IMR-90 (cell line): ENCODE measurements around the gene DDHD1. TPM values are rescaled to one million over a fixed set of nuclear protein-coding genes. Genes with fewer than 3 reads are reported as not detected.

ENCODE experiments used
- ATAC-seq: fragments of 200-7000 bp; cut with Tn5 transposase; 2 replicates; pipeline ENCODE4 v1.9.1; 2020; ENCODE audit warnings: low read depth, mild to moderate bottlenecking, moderate library complexity
- BruUV-seq: library from RNA; stranded (reverse); fragments of 400-500 nt; replicated peaks from 2 replicates; lab custom pipeline; 2021; lab: Mats Ljungman, UMichigan
- CTCF ChIA-PET: fragments of 300-600 bp; formaldehyde crosslinking; extraction: SDS; loops from one replicate; lab custom pipeline; 2021; ENCODE audit warnings: antibody characterized with exemption; lab: Yijun Ruan, JAX
- POLR2A ChIA-PET: fragments of 300-600 bp; sonication (Branson Sonifier 250); formaldehyde crosslinking; loops from one replicate; lab custom pipeline; 2022; ENCODE audit warnings: antibody characterized with exemption; ENCODE audit not compliant: unreplicated experiment; lab: Charles Lee
- DNase-seq: peaks from one replicate; pipeline ENCODE4 v3.0.0; 2013
- H2AFZ ChIP-seq: replicated peaks from 2 replicates; pipeline ENCODE3; 2013; ENCODE audit warnings: low read length, mild to moderate bottlenecking; ENCODE audit not compliant: poor library complexity
- H2AK5ac ChIP-seq: 2 replicates; pipeline ENCODE4 v1.6.1; 2013; ENCODE audit warnings: low read depth, low read length, inconsistent platforms
- H2AK9ac ChIP-seq: replicated peaks from 2 replicates; pipeline ENCODE3; 2013; ENCODE audit warnings: mild to moderate bottlenecking, low read depth, low read length, moderate library complexity; ENCODE audit not compliant: poor library complexity
- H2BK120ac ChIP-seq: 2 replicates; pipeline ENCODE4 v1.6.1; 2013; ENCODE audit warnings: low read depth, low read length, inconsistent platforms
- H2BK15ac ChIP-seq: 3 replicates; pipeline ENCODE4 v1.6.1; 2013; ENCODE audit warnings: low read depth, low read length, inconsistent platforms
- H2BK20ac ChIP-seq: 2 replicates; pipeline ENCODE4 v1.6.1; 2013; ENCODE audit warnings: low read depth, mild to moderate bottlenecking, inconsistent platforms, low read length, moderate library complexity
- H2BK5ac ChIP-seq: 2 replicates; pipeline ENCODE4 v1.6.1; 2013; ENCODE audit warnings: mild to moderate bottlenecking, low read depth, low read length, inconsistent platforms; ENCODE audit not compliant: poor library complexity, severe bottlenecking
- H3K14ac ChIP-seq: replicated peaks from 2 replicates; pipeline ENCODE4 v1.6.1; 2013; ENCODE audit warnings: low read depth, low read length, inconsistent platforms
- H3K18ac ChIP-seq: 2 replicates; pipeline ENCODE4 v1.6.1; 2013; ENCODE audit warnings: low read depth, low read length, control low read depth
- H3K23ac ChIP-seq: 2 replicates; pipeline ENCODE4 v1.6.1; 2013; ENCODE audit warnings: low read depth, low read length, inconsistent platforms
- H3K27ac ChIP-seq: 2 replicates; pipeline ENCODE4 v1.5.1; 2013; ENCODE audit warnings: mild to moderate bottlenecking, control low read depth, low read length; ENCODE audit not compliant: insufficient read depth
- H3K27me3 ChIP-seq: 2 replicates; pipeline ENCODE4 v1.6.1; 2013; ENCODE audit warnings: low read length; ENCODE audit not compliant: control insufficient read depth, insufficient read depth
- H3K36me3 ChIP-seq: 2 replicates; pipeline ENCODE4 v1.6.1; 2013; ENCODE audit warnings: low read length, mixed read lengths; ENCODE audit not compliant: control insufficient read depth, insufficient read depth
- H3K4ac ChIP-seq: 2 replicates; pipeline ENCODE4 v1.6.1; 2013; ENCODE audit warnings: low read depth, low read length, inconsistent platforms
- H3K4me1 ChIP-seq: 2 replicates; pipeline ENCODE4 v1.6.1; 2013; ENCODE audit warnings: low read length, mixed read lengths; ENCODE audit not compliant: control insufficient read depth, insufficient read depth
- H3K4me2 ChIP-seq: 2 replicates; pipeline ENCODE4 v1.6.1; 2013; ENCODE audit warnings: low read depth, mild to moderate bottlenecking, control low read depth, low read length, moderate library complexity
- H3K4me3 ChIP-seq: 2 replicates; pipeline ENCODE4 v1.5.1; 2013; ENCODE audit warnings: low read depth, mild to moderate bottlenecking, control low read depth, low read length, moderate library complexity; ENCODE audit not compliant: insufficient read depth
- H3K56ac ChIP-seq: 2 replicates; pipeline ENCODE4 v1.6.1; 2013; ENCODE audit warnings: low read length, inconsistent platforms; ENCODE audit not compliant: insufficient read depth; ENCODE audit errors: extremely low read depth
- H3K79me1 ChIP-seq, 2 experiments: 2 replicates each; pipeline ENCODE4 v1.6.1; 2013; ENCODE audit warnings: low read length in 2 of 2, inconsistent platforms in 1 of 2, low read depth in 1 of 2
- H3K9ac ChIP-seq: 2 replicates; pipeline ENCODE4 v1.6.1; 2013; ENCODE audit warnings: low read depth, low read length, control low read depth
- H3K9me1 ChIP-seq: 2 replicates; pipeline ENCODE4 v1.6.1; 2013; ENCODE audit warnings: low read length, inconsistent platforms; ENCODE audit not compliant: insufficient read depth
- H3K9me3 ChIP-seq: 2 replicates; pipeline ENCODE4 v1.6.1; 2013; ENCODE audit warnings: low read length; ENCODE audit not compliant: control insufficient read depth, insufficient read depth
- H4K20me1 ChIP-seq: 2 replicates; pipeline ENCODE4 v1.6.1; 2013; ENCODE audit warnings: low read length, inconsistent platforms; ENCODE audit not compliant: insufficient read depth
- H4K5ac ChIP-seq: 2 replicates; pipeline ENCODE4 v1.6.1; 2013; ENCODE audit warnings: mild to moderate bottlenecking, low read depth, low read length, control low read depth
- H4K8ac ChIP-seq, 2 experiments: 2 replicates each; pipeline ENCODE4 v1.6.1; 2013; ENCODE audit warnings: low read depth in 2 of 2, low read length in 2 of 2, control low read depth in 1 of 2, inconsistent platforms in 1 of 2
- H4K91ac ChIP-seq: 2 replicates; pipeline ENCODE4 v1.6.1; 2013; ENCODE audit warnings: low read depth, low read length, inconsistent platforms; ENCODE audit not compliant: insufficient read depth
- BHLHE40 ChIP-seq: fragments of 150-350 bp; IDR thresholded peaks from 2 replicates; pipeline ENCODE4 v1.6.1; 2016; ENCODE audit warnings: mild to moderate bottlenecking, low read depth, low read length
- CEBPB ChIP-seq: IDR thresholded peaks from 2 replicates; pipeline ENCODE4 v1.6.1; 2012; ENCODE audit warnings: low read depth, low read length, improper control_type of control experiment
- CHD1 ChIP-seq: IDR thresholded peaks from 2 replicates; pipeline ENCODE4 v1.6.1; 2012; ENCODE audit warnings: low read depth, low read length, improper control_type of control experiment
- CTCF ChIP-seq: conservative IDR thresholded peaks from 2 replicates; pipeline ENCODE4 v1.5.1; 2012; ENCODE audit warnings: mild to moderate bottlenecking, low read depth, low read length, improper control_type of control experiment
- ELK1 ChIP-seq: fragments of 150-350 bp; IDR thresholded peaks from 2 replicates; pipeline ENCODE4 v1.6.1; 2016; ENCODE audit warnings: low read depth, mild to moderate bottlenecking, low read length, moderate library complexity, borderline replicate concordance
- FOS ChIP-seq: fragments of 150-350 bp; IDR thresholded peaks from 2 replicates; pipeline ENCODE4 v1.6.1; 2016; ENCODE audit warnings: low read depth, low read length
- MAFK ChIP-seq: IDR thresholded peaks from 2 replicates; pipeline ENCODE4 v1.6.1; 2012; ENCODE audit warnings: low read depth, low read length, improper control_type of control experiment
- MAZ ChIP-seq: IDR thresholded peaks from 2 replicates; pipeline ENCODE4 v1.6.1; 2012; ENCODE audit warnings: low read depth, mild to moderate bottlenecking, low read length, improper control_type of control experiment, moderate library complexity, borderline replicate concordance
- MXI1 ChIP-seq: IDR thresholded peaks from 2 replicates; pipeline ENCODE4 v1.6.1; 2012; ENCODE audit warnings: low read depth, mild to moderate bottlenecking, low read length, moderate library complexity, borderline replicate concordance
- NFE2L2 ChIP-seq: fragments of 150-350 bp; IDR thresholded peaks from 2 replicates; pipeline ENCODE4 v1.6.1; 2016; ENCODE audit warnings: low read depth, mild to moderate bottlenecking, low read length
- POLR2A ChIP-seq: IDR thresholded peaks from 2 replicates; pipeline ENCODE4 v1.6.1; 2012; ENCODE audit warnings: mild to moderate bottlenecking, low read depth, low read length
- RAD21 ChIP-seq: IDR thresholded peaks from 2 replicates; pipeline ENCODE4 v1.6.1; 2012; ENCODE audit warnings: low read length, improper control_type of control experiment
- RCOR1 ChIP-seq: IDR thresholded peaks from 2 replicates; pipeline ENCODE4 v1.6.1; 2012; ENCODE audit warnings: mild to moderate bottlenecking, low read length, improper control_type of control experiment; ENCODE audit not compliant: insufficient replicate concordance
- RFX5 ChIP-seq: IDR thresholded peaks from 2 replicates; pipeline ENCODE4 v1.8.0; 2012; ENCODE audit warnings: low read depth, mild to moderate bottlenecking, low read length, moderate library complexity
- SMC3 ChIP-seq: fragments of 150-350 bp; IDR thresholded peaks from 2 replicates; pipeline ENCODE4 v1.6.1; 2016; ENCODE audit warnings: low read depth, mild to moderate bottlenecking, antibody characterized with exemption, low read length, moderate library complexity
- WGBS, 2 experiments: methylation state at CpG; one replicate each; pipeline versions ENCODE4 v1.1.5 to v1.1.7; 2013; ENCODE audit warnings: missing lambda C conversion rate in 2 of 2; ENCODE audit not compliant: insufficient read length in 1 of 2; ENCODE audit errors: extremely low coverage in 2 of 2; 5-methylcytosine and 5-hydroxymethylcytosine counted together
- dilution Hi-C: fragments of 300-500 bp; cut with HindIII; formaldehyde crosslinking; loops from one replicate; pipeline ENCODE4 v1.14.3; 2018; ENCODE audit warnings: low sequenced_read_pairs; ENCODE audit not compliant: unreplicated experiment
- in situ Hi-C: fragments of 300-500 bp; cut with MboI; formaldehyde crosslinking; loops from 3 replicates; pipeline ENCODE4 v1.14.3; 2019; ENCODE audit warnings: low sequenced_read_pairs, inconsistent platforms, mixed read lengths
- intact Hi-C: fragments of 100-400 bp; cut with micrococcal nuclease; formaldehyde crosslinking; loops from 2 replicates; pipeline ENCODE4 v1.10.0; 2022
- polyA plus RNA-seq, 3 experiments: library from polyadenylated mRNA; depleted of rRNA; stranded (reverse); fragments of >200 nt; gene quantifications; 2 replicates each; pipeline ENCODE4 v1.2.3, GENCODE V29; 2012; ENCODE audit warnings: low replicate concordance in 1 of 3
- total RNA-seq: library from RNA; depleted of rRNA; stranded (reverse); fragments of >200 nt; gene quantifications from 2 replicates; pipeline ENCODE4 v1.2.3, GENCODE V29; 2012
- TF ChIP-seq, protein P1 (sequence below): fragments of 150-350 bp; IDR thresholded peaks from 2 replicates; pipeline ENCODE4 v1.6.1; 2017; ENCODE audit warnings: mild to moderate bottlenecking, antibody characterized with exemption, low read length, low read depth

The DDHD1 gene
- total and polyA plus RNA-seq, 2 of the 4 experiments (the other 2 are of a cell fraction): 4.5 to 9.0 TPM

- CTCF ChIA-PET: no interaction called here
- Histone ChIP-seq H3K27ac (no peak overlapping the region), H2BK5ac (no peak overlapping the region), H2AK5ac (no peak overlapping the region), H3K4me2 (no peak overlapping the region), H2BK120ac (no peak overlapping the region), H2BK20ac (no peak overlapping the region), H4K91ac (no peak overlapping the region), H3K4me1 (no peaks in the 10 kb centered on the region), H3K23ac (no peak overlapping the region), H3K9ac (no peak overlapping the region), H3K9me1 (peaks cover 3% of the 10 kb centered on the region; the same call in 1 of the 2 replicates), H3K4ac (no peak overlapping the region), H2BK15ac (no peak overlapping the region), H3K9me3 (no peaks in the 10 kb centered on the region), H3K4me3 (no peak overlapping the region), H2AFZ (no peak overlapping the region), H3K18ac (no peak overlapping the region), H4K8ac (no peak overlapping the region), H3K27me3 (no peaks in the 10 kb centered on the region), H4K20me1 (no peaks in the 10 kb centered on the region), H3K36me3 (no peaks in the 10 kb centered on the region), H3K56ac (no peak overlapping the region), H3K79me1 (no peaks in the 10 kb centered on the region), H2AK9ac (no peak overlapping the region), H3K14ac (no peak overlapping the region), H4K5ac (no peak overlapping the region)
- BruUV-seq: no TSS peak
- DNase-seq: no peak
- POLR2A ChIA-PET: no interaction called here
- in situ Hi-C loops: no loop called here
- no peak for ATAC-seq
- dilution Hi-C loops: no loop called here
- intact Hi-C loops: no loop called here
- no peak for TF ChIP-seq MAFK
- no peak for TF ChIP-seq SMC3
- TF ChIP-seq MAZ: no peak
- TF ChIP-seq RFX5: no peak
- no peak for TF ChIP-seq RAD21
- TF ChIP-seq ELK1: no peak
- TF ChIP-seq, protein P1, sequence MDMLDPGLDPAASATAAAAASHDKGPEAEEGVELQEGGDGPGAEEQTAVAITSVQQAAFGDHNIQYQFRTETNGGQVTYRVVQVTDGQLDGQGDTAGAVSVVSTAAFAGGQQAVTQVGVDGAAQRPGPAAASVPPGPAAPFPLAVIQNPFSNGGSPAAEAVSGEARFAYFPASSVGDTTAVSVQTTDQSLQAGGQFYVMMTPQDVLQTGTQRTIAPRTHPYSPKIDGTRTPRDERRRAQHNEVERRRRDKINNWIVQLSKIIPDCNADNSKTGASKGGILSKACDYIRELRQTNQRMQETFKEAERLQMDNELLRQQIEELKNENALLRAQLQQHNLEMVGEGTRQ: no peak
- no peak for TF ChIP-seq CHD1
- TF ChIP-seq NFE2L2: no peak
- TF ChIP-seq BHLHE40: no peak
- TF ChIP-seq RCOR1: no peak
- no peak for TF ChIP-seq MXI1
- no peak for TF ChIP-seq FOS
- no peak for TF ChIP-seq CTCF
- TF ChIP-seq CEBPB: no peak
- no peak for TF ChIP-seq POLR2A
- WGBS, 2 experiments: 92% methylated on average over 2 of the region's 2 CpGs; no CpG with 5 or more reads in 1 of the 2 experiments
Observed at GRCh38 chr14:53161758-53162435, 8.8 kb upstream of the DDHD1 start.
